ENCODE results near the gene OR2V1. TPM values are rescaled to one million over a fixed set of nuclear protein-coding genes. Genes with fewer than 3 reads are reported as not detected.
"Not testable (repeated sequence)": the region's sequence is repeated elsewhere in the genome, so short reads cannot be mapped to it uniquely, and the experiment has no call there.

Gene OR2V1
- total and polyA plus RNA-seq, 2 experiments from 2014 or later, result not detected

- TF ChIP-seq, protein P1, sequence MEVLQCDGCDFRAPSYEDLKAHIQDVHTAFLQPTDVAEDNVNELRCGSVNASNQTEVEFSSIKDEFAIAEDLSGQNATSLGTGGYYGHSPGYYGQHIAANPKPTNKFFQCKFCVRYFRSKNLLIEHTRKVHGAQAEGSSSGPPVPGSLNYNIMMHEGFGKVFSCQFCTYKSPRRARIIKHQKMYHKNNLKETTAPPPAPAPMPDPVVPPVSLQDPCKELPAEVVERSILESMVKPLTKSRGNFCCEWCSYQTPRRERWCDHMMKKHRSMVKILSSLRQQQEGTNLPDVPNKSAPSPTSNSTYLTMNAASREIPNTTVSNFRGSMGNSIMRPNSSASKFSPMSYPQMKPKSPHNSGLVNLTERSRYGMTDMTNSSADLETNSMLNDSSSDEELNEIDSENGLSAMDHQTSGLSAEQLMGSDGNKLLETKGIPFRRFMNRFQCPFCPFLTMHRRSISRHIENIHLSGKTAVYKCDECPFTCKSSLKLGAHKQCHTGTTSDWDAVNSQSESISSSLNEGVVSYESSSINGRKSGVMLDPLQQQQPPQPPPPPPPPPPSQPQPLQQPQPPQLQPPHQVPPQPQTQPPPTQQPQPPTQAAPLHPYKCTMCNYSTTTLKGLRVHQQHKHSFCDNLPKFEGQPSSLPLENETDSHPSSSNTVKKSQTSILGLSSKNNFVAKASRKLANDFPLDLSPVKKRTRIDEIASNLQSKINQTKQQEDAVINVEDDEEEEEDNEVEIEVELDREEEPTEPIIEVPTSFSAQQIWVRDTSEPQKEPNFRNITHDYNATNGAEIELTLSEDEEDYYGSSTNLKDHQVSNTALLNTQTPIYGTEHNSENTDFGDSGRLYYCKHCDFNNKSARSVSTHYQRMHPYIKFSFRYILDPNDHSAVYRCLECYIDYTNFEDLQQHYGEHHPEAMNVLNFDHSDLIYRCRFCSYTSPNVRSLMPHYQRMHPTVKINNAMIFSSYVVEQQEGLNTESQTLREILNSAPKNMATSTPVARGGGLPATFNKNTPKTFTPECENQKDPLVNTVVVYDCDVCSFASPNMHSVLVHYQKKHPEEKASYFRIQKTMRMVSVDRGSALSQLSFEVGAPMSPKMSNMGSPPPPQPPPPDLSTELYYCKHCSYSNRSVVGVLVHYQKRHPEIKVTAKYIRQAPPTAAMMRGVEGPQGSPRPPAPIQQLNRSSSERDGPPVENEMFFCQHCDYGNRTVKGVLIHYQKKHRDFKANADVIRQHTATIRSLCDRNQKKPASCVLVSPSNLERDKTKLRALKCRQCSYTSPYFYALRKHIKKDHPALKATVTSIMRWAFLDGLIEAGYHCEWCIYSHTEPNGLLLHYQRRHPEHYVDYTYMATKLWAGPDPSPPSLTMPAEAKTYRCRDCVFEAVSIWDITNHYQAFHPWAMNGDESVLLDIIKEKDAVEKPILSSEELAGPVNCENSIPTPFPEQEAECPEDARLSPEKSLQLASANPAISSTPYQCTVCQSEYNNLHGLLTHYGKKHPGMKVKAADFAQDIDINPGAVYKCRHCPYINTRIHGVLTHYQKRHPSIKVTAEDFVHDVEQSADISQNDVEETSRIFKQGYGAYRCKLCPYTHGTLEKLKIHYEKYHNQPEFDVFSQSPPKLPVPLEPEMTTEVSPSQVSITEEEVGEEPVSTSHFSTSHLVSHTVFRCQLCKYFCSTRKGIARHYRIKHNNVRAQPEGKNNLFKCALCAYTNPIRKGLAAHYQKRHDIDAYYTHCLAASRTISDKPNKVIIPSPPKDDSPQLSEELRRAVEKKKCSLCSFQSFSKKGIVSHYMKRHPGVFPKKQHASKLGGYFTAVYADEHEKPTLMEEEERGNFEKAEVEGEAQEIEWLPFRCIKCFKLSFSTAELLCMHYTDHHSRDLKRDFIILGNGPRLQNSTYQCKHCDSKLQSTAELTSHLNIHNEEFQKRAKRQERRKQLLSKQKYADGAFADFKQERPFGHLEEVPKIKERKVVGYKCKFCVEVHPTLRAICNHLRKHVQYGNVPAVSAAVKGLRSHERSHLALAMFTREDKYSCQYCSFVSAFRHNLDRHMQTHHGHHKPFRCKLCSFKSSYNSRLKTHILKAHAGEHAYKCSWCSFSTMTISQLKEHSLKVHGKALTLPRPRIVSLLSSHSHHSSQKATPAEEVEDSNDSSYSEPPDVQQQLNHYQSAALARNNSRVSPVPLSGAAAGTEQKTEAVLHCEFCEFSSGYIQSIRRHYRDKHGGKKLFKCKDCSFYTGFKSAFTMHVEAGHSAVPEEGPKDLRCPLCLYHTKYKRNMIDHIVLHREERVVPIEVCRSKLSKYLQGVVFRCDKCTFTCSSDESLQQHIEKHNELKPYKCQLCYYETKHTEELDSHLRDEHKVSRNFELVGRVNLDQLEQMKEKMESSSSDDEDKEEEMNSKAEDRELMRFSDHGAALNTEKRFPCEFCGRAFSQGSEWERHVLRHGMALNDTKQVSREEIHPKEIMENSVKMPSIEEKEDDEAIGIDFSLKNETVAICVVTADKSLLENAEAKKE (CRISPR knock-in tag; IDR thresholded peaks at IDR 0.05), result no peak
- TF ChIP-seq EZH2phosphoT487 (IDR thresholded peaks at IDR 0.05; ENCODE audit: unreplicated experiment), result no peak
Observed at GRCh38 chr5:181131514-181131913, 545 bp upstream of the OR2V1 start (continued).

DNA sequence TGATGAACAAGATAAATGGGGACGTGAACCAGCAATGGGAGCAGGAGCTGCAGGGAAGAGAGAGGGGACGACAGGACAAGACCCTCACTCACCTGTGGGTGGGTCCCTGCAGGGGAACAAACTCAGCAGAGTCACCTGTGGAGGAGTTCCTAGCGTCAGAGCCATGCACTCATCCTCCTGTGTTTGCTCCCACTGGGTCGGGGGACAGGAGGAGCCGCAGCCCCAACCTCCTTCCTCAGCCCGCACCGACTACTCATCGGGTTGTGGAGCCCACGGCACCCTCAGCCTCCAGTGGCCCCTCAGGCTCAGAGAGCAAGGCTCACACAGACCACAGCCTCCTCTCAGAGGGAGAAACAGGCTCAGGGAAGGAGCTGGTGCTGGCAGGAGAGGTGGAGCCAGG, 888 bp downstream of the OR2V1 start:
- H2AFZ ChIP-seq; DNase-seq (ENCODE audit: low spot score); H3K27ac ChIP-seq (ENCODE audit: low read depth); H3K4me1 ChIP-seq (ENCODE audit: insufficient read depth); H3K9me2 ChIP-seq (ENCODE audit: insufficient read depth); H3K4me1 Mint-ChIP-seq; H3K79me2 ChIP-seq (replicated peaks; ENCODE audit: insufficient read depth); H3K4me3 Mint-ChIP-seq; H3K9me3 Mint-ChIP-seq; H3F3A ChIP-seq (replicated peaks; ENCODE audit: low read depth); H3K4me2 ChIP-seq; H3K36me3 ChIP-seq (ENCODE audit: insufficient read depth); H4K20me1 ChIP-seq (replicated peaks; ENCODE audit: insufficient read depth); H3K27me3 ChIP-seq (ENCODE audit: insufficient read depth); ATAC-seq; H3K27ac Mint-ChIP-seq; H3K4me3 ChIP-seq; H3K36me3 Mint-ChIP-seq (ENCODE audit: low read depth): not testable (repeated sequence)
- peaks cover 18% of the 10 kb centered on the region for H3K27me3 Mint-ChIP-seq (ENCODE audit: insufficient read depth, low read depth, poor library complexity)

DNA sequence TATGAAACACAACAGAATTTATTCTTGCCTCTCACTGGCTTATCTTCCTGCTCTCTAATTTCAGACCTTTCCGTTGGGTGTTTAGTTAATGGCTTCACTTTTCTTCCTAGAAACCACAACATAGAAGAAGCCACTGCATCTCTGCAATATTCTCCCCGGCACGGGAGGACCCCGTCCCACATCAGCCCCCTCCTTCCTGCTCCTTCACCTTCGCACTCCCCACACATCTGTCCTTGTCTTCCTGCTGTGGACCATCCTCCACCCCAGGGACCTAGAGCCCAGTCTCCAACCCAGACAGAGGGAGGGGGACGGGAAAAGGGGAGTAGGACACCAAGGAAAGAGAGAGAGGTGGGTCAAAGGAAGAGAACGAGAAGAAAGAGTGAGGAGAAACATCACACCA, 1.4 kb downstream of the OR2V1 start:
- Histone ChIP-seq H3K36me3 (ENCODE audit: insufficient read depth) (no peaks in the 10 kb centered on the region), H3K4me1 (ENCODE audit: insufficient read depth) (no peaks in the 10 kb centered on the region), H4K20me1 (replicated peaks; ENCODE audit: insufficient read depth) (no peaks in the 10 kb centered on the region), H3K4me2 (no peak overlapping the region), H2AFZ (no peak overlapping the region), H3K9me2 (ENCODE audit: insufficient read depth) (peaks cover 3% of the 10 kb centered on the region; the same call in 1 of the 2 replicates), H3K27me3 (ENCODE audit: insufficient read depth) (no peaks in the 10 kb centered on the region), H3F3A (replicated peaks; ENCODE audit: low read depth) (no peaks in the 10 kb centered on the region), H3K4me3 (no peak overlapping the region), H3K27ac (ENCODE audit: low read depth) (no peak overlapping the region), H3K79me2 (replicated peaks; ENCODE audit: insufficient read depth) (no peaks in the 10 kb centered on the region)
- Mint-ChIP-seq H3K27ac (no peak overlapping the region), H3K4me3 (no peak overlapping the region), H3K9me3 (no peaks in the 10 kb centered on the region), H3K36me3 (ENCODE audit: low read depth) (no peaks in the 10 kb centered on the region; the same call in 2 of the 3 replicates), H3K4me1 (peaks cover 2% of the 10 kb centered on the region; the same call in 2 of the 3 replicates), H3K27me3 (ENCODE audit: insufficient read depth, low read depth, poor library complexity) (peaks cover 18% of the 10 kb centered on the region)
- no peak for ATAC-seq
- DNase-seq (ENCODE audit: low spot score), result no peak
- TF ChIP-seq ZNF331 (CRISPR knock-in tag; IDR thresholded peaks at IDR 0.05; ENCODE audit: low read depth), result no peak
- TF ChIP-seq ETS1 (IDR thresholded peaks at IDR 0.05), result no peak
- no peak for TF ChIP-seq ZNF114 (CRISPR knock-in tag; IDR thresholded peaks at IDR 0.05)
- no peak for TF ChIP-seq EZH2 (IDR thresholded peaks at IDR 0.05; ENCODE audit: low read depth, unreplicated experiment)
- no peak for TF ChIP-seq POLR2AphosphoS5 (IDR thresholded peaks at IDR 0.05; ENCODE audit: low read depth)
- TF ChIP-seq CREB1 (CRISPR knock-in tag; IDR thresholded peaks at IDR 0.05; ENCODE audit: low read depth), result no peak
- no peak for TF ChIP-seq NANOG (IDR thresholded peaks at IDR 0.05; ENCODE audit: borderline replicate concordance)
